Lower leg skin (tissue), 3 donors: ENCODE results near the gene SRP68.

ENCODE experiments used
- POLR2A ChIP-seq, 2 donors: fragments of 450-650 bp; IDR thresholded peaks; one replicate each; pipeline ENCODE4 v1.6.1; 2016 to 2017; ENCODE audit warnings: antibody characterized with exemption in 2 of 2, mild to moderate bottlenecking in 1 of 2, moderate library complexity in 1 of 2
- TF ChIP-seq, protein P1 (sequence below), 3 donors: fragments of 450-650 bp; IDR thresholded peaks; one replicate each; pipeline ENCODE4 v1.5.1; 2016; ENCODE audit warnings: antibody characterized with exemption in 3 of 3, mild to moderate bottlenecking in 3 of 3, moderate library complexity in 2 of 3

DNA sequence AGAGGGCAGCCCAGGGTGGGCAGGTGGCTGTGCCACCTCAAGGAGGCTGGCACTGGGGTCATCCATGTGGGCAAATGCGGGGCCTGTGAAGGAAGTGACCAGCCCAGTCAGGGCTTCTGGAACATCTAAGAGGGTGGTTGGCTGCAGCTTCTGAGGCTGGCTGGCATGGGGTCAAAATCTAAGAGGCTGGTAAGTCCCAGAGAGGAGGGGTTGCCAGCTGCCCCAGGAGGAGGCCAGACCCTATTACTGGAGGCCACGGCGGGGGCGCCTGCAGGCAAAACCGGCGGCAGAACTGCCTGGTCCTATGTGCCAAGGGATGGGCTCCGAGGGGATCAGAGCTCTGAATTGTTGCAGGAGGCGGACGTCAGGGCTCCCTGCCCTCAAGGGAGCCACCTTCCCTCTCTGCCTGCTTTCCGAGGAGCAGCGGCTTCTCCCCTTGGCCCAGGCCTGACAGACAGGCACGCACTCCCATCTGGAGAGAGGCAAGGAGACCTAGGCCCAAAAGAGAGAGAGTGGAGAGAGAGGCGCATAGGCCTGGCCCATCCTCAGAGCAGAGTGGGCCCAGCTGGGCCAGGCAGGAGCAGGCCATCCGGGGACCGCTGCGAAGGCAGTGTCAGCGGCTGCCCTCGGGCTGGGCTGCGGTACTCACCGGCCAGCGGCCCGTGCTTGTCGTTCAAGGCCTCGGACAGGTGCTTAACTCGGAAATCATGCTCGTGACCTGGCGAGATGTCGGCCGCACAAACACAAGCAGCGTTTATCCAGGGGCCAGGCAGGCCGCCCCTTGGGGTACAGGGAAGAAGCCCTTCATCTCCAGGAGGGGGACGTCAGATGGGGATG lies 17.6 kb upstream of the SRP68 start:
- TF ChIP-seq POLR2A (IDR thresholded peaks at IDR 0.05), result no peak
- TF ChIP-seq, protein P1, sequence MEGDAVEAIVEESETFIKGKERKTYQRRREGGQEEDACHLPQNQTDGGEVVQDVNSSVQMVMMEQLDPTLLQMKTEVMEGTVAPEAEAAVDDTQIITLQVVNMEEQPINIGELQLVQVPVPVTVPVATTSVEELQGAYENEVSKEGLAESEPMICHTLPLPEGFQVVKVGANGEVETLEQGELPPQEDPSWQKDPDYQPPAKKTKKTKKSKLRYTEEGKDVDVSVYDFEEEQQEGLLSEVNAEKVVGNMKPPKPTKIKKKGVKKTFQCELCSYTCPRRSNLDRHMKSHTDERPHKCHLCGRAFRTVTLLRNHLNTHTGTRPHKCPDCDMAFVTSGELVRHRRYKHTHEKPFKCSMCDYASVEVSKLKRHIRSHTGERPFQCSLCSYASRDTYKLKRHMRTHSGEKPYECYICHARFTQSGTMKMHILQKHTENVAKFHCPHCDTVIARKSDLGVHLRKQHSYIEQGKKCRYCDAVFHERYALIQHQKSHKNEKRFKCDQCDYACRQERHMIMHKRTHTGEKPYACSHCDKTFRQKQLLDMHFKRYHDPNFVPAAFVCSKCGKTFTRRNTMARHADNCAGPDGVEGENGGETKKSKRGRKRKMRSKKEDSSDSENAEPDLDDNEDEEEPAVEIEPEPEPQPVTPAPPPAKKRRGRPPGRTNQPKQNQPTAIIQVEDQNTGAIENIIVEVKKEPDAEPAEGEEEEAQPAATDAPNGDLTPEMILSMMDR (IDR thresholded peaks at IDR 0.05), result no peak
